Bronchial epithelial cell (primary cell): ENCODE results near the gene ZFAND6. TPM values are rescaled to one million over a fixed set of nuclear protein-coding genes. Genes with fewer than 3 reads are reported as not detected.

Experiments used
- DNase-seq: peaks from one replicate; pipeline ENCODE4 v3.0.0-alpha.2; 2010; ENCODE audit warnings: low read depth
- FAIRE-seq: peaks from 2 replicates; lab custom pipeline; 2011; peaks lifted over from hg19 to GRCh38; lab: Jason Lieb, UNC
- H3K27me3 ChIP-seq: 2 replicates; pipeline ENCODE4 v1.5.1; 2011; ENCODE audit warnings: low read length; ENCODE audit not compliant: control insufficient read depth, insufficient read depth
- H3K36me3 ChIP-seq: 2 replicates; pipeline ENCODE4 v1.5.1; 2011; ENCODE audit warnings: low read length; ENCODE audit not compliant: control insufficient read depth, insufficient read depth
- H3K4me3 ChIP-seq: 2 replicates; pipeline ENCODE4 v1.5.1; 2011; ENCODE audit warnings: mild to moderate bottlenecking, low read depth, low read length, control low read depth
- total RNA-seq: library from RNA; depleted of rRNA; stranded (reverse); fragments of >200 nt; gene quantifications from 2 replicates; pipeline ENCODE4 v1.2.1, GENCODE V29; 2014
- TF ChIP-seq, protein P1 (sequence below): IDR thresholded peaks from 2 replicates; pipeline ENCODE4 v1.5.1; 2011; ENCODE audit warnings: mild to moderate bottlenecking, moderate library complexity, low read length, control low read depth, inconsistent platforms; ENCODE audit not compliant: insufficient read depth, severe bottlenecking

Gene ZFAND6
- total RNA-seq, 1 donor from 2014 or later: 186 TPM

DNA sequence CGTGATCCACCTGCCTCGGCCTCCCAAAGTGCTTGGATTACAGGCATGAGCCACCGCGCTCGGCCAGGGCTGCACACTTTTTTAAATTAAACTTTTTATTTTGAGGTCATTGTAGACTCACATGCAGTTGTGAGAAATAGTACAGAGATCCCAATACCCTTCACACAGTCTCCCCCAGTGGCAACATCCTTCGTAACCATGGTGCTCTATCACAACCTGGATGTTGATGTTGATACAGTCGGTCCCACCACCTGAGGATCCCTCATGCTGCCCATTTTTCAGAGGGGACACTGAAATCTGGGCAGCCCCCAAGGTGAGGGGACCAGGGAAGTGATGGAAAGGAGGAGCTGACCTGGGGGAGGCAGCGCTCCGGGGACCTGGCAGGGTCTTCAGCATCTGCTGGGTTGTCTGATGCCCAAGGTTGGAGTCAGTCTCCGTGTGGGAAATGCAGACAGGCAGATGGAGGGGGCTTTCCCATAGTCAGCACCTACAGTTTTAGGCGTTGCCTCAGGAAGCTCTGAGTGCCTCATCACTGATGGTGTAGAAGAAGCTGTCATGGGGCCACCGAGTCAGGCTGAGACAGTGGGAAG, 110.4 kb downstream of the ZFAND6 start:
- H3K36me3 ChIP-seq: peaks cover 2% of the 10 kb centered on the region
- FAIRE-seq (no peak), DNase-seq (no peak)
- TF ChIP-seq, protein P1, sequence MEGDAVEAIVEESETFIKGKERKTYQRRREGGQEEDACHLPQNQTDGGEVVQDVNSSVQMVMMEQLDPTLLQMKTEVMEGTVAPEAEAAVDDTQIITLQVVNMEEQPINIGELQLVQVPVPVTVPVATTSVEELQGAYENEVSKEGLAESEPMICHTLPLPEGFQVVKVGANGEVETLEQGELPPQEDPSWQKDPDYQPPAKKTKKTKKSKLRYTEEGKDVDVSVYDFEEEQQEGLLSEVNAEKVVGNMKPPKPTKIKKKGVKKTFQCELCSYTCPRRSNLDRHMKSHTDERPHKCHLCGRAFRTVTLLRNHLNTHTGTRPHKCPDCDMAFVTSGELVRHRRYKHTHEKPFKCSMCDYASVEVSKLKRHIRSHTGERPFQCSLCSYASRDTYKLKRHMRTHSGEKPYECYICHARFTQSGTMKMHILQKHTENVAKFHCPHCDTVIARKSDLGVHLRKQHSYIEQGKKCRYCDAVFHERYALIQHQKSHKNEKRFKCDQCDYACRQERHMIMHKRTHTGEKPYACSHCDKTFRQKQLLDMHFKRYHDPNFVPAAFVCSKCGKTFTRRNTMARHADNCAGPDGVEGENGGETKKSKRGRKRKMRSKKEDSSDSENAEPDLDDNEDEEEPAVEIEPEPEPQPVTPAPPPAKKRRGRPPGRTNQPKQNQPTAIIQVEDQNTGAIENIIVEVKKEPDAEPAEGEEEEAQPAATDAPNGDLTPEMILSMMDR: no peak
- H3K27me3 ChIP-seq: no peaks in the 10 kb centered on the region
- H3K4me3 ChIP-seq: no peak overlapping the region

DNA sequence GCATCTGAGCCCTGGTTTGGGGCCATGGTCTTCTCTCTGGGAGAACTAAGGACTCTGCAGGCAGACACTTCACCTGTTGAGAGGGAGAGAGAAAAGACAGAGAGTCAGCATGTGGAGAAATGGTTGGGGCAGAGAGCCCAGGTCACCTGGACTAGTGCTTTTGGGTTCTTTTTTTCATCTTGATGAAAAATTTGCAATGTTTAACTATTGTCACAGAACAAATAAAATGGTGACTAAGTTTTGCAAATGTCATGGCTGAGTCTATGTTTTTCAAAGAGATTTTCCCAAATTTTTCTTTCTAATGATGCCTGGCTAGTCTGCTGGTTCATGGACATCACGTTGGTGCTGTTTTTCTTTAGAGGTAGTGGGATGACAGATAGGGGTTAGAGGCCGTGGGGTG, 111.1 kb downstream of the ZFAND6 start:
- DNase-seq (no peak), FAIRE-seq (no peak)
- TF ChIP-seq, protein P1: no peak
- H3K4me3 ChIP-seq: no peak overlapping the region
- peaks cover 3% of the 10 kb centered on the region for H3K36me3 ChIP-seq
- no peaks in the 10 kb centered on the region for H3K27me3 ChIP-seq

DNA sequence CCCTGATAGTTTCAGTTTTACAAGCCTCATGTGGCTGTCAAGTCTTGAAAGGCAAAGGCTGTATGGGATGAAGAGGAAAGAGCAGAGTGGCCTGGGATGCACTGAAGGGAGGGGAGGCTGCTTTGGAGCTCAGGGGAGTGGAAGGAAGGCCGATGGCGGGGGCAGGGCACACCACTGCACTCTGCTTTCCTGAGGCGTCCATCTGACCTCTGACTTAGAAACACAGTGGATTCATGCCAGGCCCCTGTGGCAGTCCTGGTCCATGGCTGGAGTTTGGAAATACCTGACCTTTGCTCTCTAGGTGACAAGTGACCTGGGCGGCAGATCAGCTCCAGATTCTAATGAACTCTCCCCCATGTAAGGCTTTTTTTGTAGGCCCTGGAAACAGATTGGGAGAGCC, 112.3 kb downstream of the ZFAND6 start:
- TF ChIP-seq, protein P1: no peak
- H3K27me3 ChIP-seq: no peaks in the 10 kb centered on the region
- H3K36me3 ChIP-seq: peaks cover 3% of the 10 kb centered on the region
- no peak for FAIRE-seq
- no peak for DNase-seq
- H3K4me3 ChIP-seq: no peak overlapping the region

DNA sequence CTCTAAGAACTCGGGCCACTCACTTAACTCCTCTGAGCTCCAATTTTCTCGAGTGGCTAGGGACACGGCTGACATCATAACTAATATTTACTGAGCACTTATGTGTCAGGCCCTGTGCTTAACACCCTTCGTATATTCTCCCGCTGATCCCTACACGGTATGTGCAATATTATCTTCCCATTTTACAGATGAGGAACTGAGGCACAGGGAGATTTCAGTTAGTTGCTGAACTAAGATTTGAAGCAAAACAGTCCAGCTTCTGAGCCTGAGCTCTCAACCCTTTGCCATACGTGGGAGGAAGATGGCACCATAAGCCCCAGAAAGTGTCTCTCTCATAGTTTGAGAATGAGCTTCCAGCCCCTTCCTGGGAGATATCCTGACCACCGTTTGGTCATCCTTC, 112.9 kb downstream of the ZFAND6 start:
- TF ChIP-seq, protein P1: no peak
- DNase-seq: no peak
- H3K27me3 ChIP-seq: no peaks in the 10 kb centered on the region
- H3K36me3 ChIP-seq: peaks cover 3% of the 10 kb centered on the region
- FAIRE-seq: no peak
- no peak overlapping the region for H3K4me3 ChIP-seq

DNA sequence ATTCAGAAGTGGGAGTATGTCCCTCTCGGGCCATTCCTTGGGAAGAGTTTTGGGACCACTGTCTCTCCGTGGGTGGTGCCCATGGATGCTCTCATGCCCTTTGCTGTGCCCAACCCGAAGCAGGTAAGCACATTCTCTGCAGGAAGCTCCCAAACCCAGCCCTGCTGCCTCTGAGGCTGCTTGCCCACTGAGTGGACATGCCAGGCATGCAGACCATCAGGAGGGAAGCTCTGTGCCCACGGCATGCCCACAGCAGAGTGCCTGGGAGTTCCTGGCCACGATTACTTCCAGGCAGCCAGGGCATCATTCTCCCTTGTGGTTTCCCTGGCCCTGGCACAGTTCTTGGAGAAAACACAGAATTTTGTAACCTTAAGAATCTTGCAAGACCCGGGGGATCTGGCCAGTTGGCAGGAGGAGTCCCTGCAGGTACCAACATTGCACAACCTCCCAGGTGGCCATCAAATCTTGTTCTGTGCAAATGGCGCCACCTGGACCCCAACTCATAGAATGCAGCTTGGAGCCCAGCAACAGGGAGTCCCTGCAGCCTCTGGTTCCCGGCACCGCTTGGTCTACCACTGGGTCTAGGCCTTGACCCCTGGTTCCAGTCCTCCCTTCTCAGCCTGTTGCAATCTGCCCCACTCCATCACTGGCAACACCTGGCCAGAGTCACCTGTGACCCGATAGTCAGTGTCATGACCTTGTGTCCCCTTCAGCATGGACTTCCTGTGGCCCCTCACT, 113.7 kb downstream of the ZFAND6 start:
- DNase-seq (peak; percentile 65), FAIRE-seq (peak; percentile 88)
- Histone ChIP-seq H3K4me3 (no peak overlapping the region), H3K27me3 (no peaks in the 10 kb centered on the region), H3K36me3 (peaks cover 3% of the 10 kb centered on the region)
- TF ChIP-seq, protein P1: peak; percentile 90
